Fibroblast of lung (primary cell): ENCODE results near the gene SERGEF. TPM values are rescaled to one million over a fixed set of nuclear protein-coding genes. Genes with fewer than 3 reads are reported as not detected.
"Not testable (repeated sequence)": the region's sequence is repeated elsewhere in the genome, so short reads cannot be mapped to it uniquely, and the experiment has no call there.

Source experiments
- DNase-seq, 2 donors: peaks; one replicate each; pipeline versions ENCODE4 v3.0.0 to v3.0.0-alpha.2; 2010; ENCODE audit warnings: low read depth in 2 of 2
- H2AFZ ChIP-seq: 2 replicates; pipeline ENCODE4 v1.5.1; 2012; ENCODE audit warnings: low read length, control low read depth, inconsistent platforms
- H3K27ac ChIP-seq: 2 replicates; pipeline ENCODE4 v1.5.1; 2011; ENCODE audit warnings: low read length, control low read depth; ENCODE audit not compliant: insufficient read depth
- H3K27me3 ChIP-seq: 2 replicates; pipeline ENCODE4 v1.5.1; 2011; ENCODE audit warnings: mild to moderate bottlenecking, low read length; ENCODE audit not compliant: control insufficient read depth, insufficient read depth
- H3K36me3 ChIP-seq: 2 replicates; pipeline ENCODE4 v1.5.1; 2011; ENCODE audit warnings: low read length; ENCODE audit not compliant: control insufficient read depth, insufficient read depth
- H3K4me1 ChIP-seq: 2 replicates; pipeline ENCODE4 v1.5.1; 2011; ENCODE audit warnings: low read length; ENCODE audit not compliant: control insufficient read depth, insufficient read depth; ENCODE audit errors: extremely low read depth
- H3K4me2 ChIP-seq: 2 replicates; pipeline ENCODE4 v1.5.1; 2011; ENCODE audit warnings: low read length, control low read depth; ENCODE audit not compliant: insufficient read depth; ENCODE audit errors: extremely low read depth
- H3K4me3 ChIP-seq, 4 experiments: fragments of 200-600 bp in 1 of 4; sonication (generic) in 1 of 4; replicated peaks in 1 of 4; 2 replicates each; pipeline ENCODE4 v1.5.1; 2011 to 2016; ENCODE audit warnings: low read length in 4 of 4, low read depth in 3 of 4, mild to moderate bottlenecking in 3 of 4, control low read depth in 2 of 4, inconsistent platforms in 1 of 4, mixed read lengths in 1 of 4; ENCODE audit not compliant: insufficient read depth in 1 of 4; ENCODE audit errors: control extremely low read depth in 1 of 4
- H3K79me2 ChIP-seq: 2 replicates; pipeline ENCODE4 v1.5.1; 2012; ENCODE audit warnings: mild to moderate bottlenecking, low read length, inconsistent platforms; ENCODE audit not compliant: control insufficient read depth, insufficient read depth
- H3K9ac ChIP-seq: 2 replicates; pipeline ENCODE4 v1.5.1; 2011; ENCODE audit warnings: mild to moderate bottlenecking, low read length, control low read depth; ENCODE audit not compliant: insufficient read depth
- H3K9me3 ChIP-seq: 2 replicates; pipeline ENCODE4 v1.5.1; 2012; ENCODE audit warnings: low read depth, low read length; ENCODE audit not compliant: control insufficient read depth, insufficient read depth
- H4K20me1 ChIP-seq: 2 replicates; pipeline ENCODE4 v1.5.1; 2011; ENCODE audit warnings: low read length; ENCODE audit not compliant: control insufficient read depth, insufficient read depth; ENCODE audit errors: extremely low read depth
- EZH2 ChIP-seq: IDR thresholded peaks from 2 replicates; pipeline ENCODE4 v1.5.1; 2012; ENCODE audit warnings: low read length, control low read depth, mild to moderate bottlenecking; ENCODE audit errors: missing control alignments
- polyA plus RNA-seq, 2 donors: library from polyadenylated mRNA; depleted of rRNA in 1 of 2; stranded (reverse) in 1 of 2; unstranded in 1 of 2; fragments of >200 nt; gene quantifications; 2 replicates each; pipeline ENCODE4 v1.2.1, GENCODE V29; 2011 to 2012; ENCODE audit warnings: missing spikeins in 1 of 2
- total RNA-seq: library from RNA; depleted of rRNA; stranded (reverse); fragments of >200 nt; gene quantifications from 2 replicates; pipeline ENCODE4 v1.2.1, GENCODE V29; 2014
- TF ChIP-seq, protein P1 (sequence below), 2 donors: IDR thresholded peaks in 1 of 2; conservative IDR thresholded peaks in 1 of 2; 1 replicate in 1 of 2; 2 replicates in 1 of 2; pipeline ENCODE4 v1.5.1; 2011 to 2012; ENCODE audit warnings: low read length in 2 of 2, control low read depth in 1 of 2, inconsistent platforms in 1 of 2, low read depth in 1 of 2, mild to moderate bottlenecking in 1 of 2

SERGEF gene
- total and polyA plus RNA-seq, 2 donors (not counting 1 experiment from before 2014, with no cell fraction given), result 14.5 to 38.5 TPM

DNA sequence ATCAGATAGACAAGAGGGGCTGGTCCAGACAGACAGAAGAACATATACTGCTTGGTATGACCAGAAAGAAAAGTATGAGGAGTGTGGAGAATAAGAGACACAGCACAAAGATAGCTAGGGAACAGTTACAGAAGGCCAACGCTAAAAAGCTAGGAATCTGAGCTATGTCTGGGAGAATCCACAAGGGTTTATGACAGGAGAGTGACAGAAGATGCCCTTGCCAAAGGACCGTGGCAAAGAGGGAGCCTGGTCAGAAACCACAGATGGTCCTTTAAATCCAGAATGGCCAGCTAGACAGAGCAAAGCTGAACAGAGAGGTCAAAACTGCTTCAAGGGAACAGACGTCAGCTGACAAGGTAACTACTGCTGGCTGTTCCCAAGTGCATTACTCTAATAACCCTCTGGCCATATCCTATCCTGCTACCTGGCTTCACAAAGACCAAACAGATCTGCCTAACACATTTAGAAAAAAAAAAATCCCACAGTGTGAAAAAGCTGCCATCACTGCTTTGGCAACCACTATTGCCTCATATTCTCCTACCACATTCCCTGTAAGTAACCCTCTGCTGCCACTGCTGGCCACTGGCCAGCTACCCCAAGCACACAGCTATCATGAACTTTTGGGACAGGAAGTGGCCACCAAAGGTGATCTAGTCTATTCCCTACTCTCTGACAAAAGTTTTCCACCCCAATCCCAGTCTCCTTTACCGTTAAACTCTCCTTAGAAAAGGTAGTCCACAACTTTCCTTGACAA, 7.3 kb downstream of the SERGEF start:
- no peak for DNase-seq
- H2AFZ ChIP-seq, result no peak overlapping the region
- H3K4me1 ChIP-seq, result no peaks in the 10 kb centered on the region
- H3K27me3 ChIP-seq, result no peaks in the 10 kb centered on the region
- no peaks in the 10 kb centered on the region for H3K79me2 ChIP-seq
- H3K36me3 ChIP-seq, result no peaks in the 10 kb centered on the region
- no peaks in the 10 kb centered on the region for H4K20me1 ChIP-seq
- H3K9me3 ChIP-seq, result no peaks in the 10 kb centered on the region
- TF ChIP-seq, protein P1, sequence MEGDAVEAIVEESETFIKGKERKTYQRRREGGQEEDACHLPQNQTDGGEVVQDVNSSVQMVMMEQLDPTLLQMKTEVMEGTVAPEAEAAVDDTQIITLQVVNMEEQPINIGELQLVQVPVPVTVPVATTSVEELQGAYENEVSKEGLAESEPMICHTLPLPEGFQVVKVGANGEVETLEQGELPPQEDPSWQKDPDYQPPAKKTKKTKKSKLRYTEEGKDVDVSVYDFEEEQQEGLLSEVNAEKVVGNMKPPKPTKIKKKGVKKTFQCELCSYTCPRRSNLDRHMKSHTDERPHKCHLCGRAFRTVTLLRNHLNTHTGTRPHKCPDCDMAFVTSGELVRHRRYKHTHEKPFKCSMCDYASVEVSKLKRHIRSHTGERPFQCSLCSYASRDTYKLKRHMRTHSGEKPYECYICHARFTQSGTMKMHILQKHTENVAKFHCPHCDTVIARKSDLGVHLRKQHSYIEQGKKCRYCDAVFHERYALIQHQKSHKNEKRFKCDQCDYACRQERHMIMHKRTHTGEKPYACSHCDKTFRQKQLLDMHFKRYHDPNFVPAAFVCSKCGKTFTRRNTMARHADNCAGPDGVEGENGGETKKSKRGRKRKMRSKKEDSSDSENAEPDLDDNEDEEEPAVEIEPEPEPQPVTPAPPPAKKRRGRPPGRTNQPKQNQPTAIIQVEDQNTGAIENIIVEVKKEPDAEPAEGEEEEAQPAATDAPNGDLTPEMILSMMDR (conservative IDR thresholded peaks at IDR 0.05 in 1 of 2, IDR thresholded peaks at IDR 0.05 in 1 of 2; ENCODE audit: low read depth in 1 of 2, low read length in 2 of 2), result no peak
- TF ChIP-seq EZH2, result no peak
- no peak overlapping the region for H3K4me3 ChIP-seq
- H3K4me2 ChIP-seq, result no peak overlapping the region
- H3K9ac ChIP-seq, result no peak overlapping the region
- no peak overlapping the region for H3K27ac ChIP-seq

DNA sequence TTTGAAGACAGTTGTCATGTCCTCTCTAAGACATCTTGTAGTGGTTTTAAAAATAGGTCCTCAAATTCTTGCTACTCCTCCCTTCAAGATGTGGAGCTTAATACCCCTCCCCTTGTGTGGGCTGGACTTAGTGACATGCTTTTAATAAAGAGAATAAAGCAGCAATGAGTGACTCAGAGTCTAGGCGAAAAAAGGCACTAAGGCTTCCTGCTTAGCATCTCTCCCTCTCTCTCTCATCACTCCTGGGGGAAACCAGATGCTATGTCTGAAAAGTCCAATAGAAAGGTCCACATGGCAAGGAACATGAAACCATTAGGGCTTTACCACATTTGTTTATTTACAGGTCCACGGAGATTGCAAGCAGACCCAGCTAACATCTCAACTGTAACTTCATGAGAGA, 11.7 kb downstream of the SERGEF start:
- TF ChIP-seq, protein P1 (conservative IDR thresholded peaks at IDR 0.05 in 1 of 2, IDR thresholded peaks at IDR 0.05 in 1 of 2; ENCODE audit: low read depth in 1 of 2, low read length in 2 of 2), result no peak
- no peak for TF ChIP-seq EZH2
- Histone ChIP-seq H3K9me3 (no peaks in the 10 kb centered on the region), H2AFZ (no peak overlapping the region), H3K36me3 (no peaks in the 10 kb centered on the region), H3K4me2 (no peak overlapping the region), H4K20me1 (no peaks in the 10 kb centered on the region), H3K27ac (no peak overlapping the region), H3K4me1 (no peaks in the 10 kb centered on the region), H3K79me2 (no peaks in the 10 kb centered on the region), H3K4me3 (no peak overlapping the region), H3K9ac (no peak overlapping the region), H3K27me3 (no peaks in the 10 kb centered on the region)
- DNase-seq, result peak; percentile 19 to 21

DNA sequence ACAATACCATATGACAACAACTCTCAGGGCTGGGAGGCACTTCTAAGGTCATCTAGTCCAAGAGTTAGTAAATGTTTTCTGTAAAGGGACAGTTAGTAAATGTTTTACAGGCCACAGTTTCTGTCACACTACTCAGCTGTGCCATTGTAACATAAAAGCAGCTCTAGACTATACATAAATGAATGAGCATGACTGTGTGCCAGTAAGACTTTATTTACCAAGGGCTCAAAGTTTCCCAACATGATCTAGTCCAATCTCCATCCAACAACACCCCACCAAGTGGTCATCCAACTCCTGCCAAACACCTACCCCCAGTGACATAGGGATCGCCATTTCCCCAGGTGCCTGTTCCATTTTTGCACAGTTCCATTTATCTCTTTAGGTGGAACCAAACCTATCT, 12.1 kb downstream of the SERGEF start:
- Histone ChIP-seq H4K20me1 (no peaks in the 10 kb centered on the region), H3K27ac (no peak overlapping the region), H3K9ac (no peak overlapping the region), H3K79me2 (no peaks in the 10 kb centered on the region), H3K4me2 (no peak overlapping the region), H3K27me3 (no peaks in the 10 kb centered on the region), H3K9me3 (no peaks in the 10 kb centered on the region), H3K4me3 (no peak overlapping the region), H3K4me1 (no peaks in the 10 kb centered on the region), H2AFZ (no peak overlapping the region), H3K36me3 (no peaks in the 10 kb centered on the region)
- no peak for DNase-seq
- TF ChIP-seq, protein P1 (conservative IDR thresholded peaks at IDR 0.05 in 1 of 2, IDR thresholded peaks at IDR 0.05 in 1 of 2; ENCODE audit: low read depth in 1 of 2, low read length in 2 of 2), result no peak
- no peak for TF ChIP-seq EZH2

DNA sequence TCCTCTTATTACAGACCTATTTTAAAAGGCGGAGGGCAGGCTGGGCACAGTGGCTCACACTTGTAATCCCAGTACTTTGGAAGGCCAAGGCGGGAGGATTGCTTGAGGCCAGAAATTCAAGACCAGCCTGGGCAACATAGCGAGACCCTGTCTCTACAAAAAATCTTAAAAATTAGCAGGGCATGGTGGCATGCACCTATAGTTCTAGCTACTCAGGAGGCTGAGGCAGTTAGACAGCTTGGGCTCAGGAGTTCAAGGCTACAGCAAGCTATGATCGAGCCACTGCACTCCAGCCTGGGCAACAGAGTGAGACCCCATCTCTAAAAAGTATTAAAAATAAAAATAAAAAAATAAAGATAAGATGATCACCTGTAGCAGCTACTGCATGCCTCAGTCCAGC, 12.7 kb downstream of the SERGEF start:
- H3K36me3 ChIP-seq, H3K27me3 ChIP-seq, H3K9me3 ChIP-seq, H3K27ac ChIP-seq, H4K20me1 ChIP-seq, H3K9ac ChIP-seq, H3K4me3 ChIP-seq, DNase-seq, H3K4me1 ChIP-seq, H3K4me2 ChIP-seq, H2AFZ ChIP-seq, H3K79me2 ChIP-seq: not testable (repeated sequence)
